Hematopoietic multipotent progenitor cell treated with erythropoietin and hydrocortisone succinate and interleukin-3 and kit ligand, for 4 days (in vitro differentiated cells): ENCODE measurements around the gene LTBR.

Experiments used
- DNase-seq: peaks from one replicate; pipeline ENCODE4 v3.0.0-alpha.2; 2015

The LTBR gene

DNA sequence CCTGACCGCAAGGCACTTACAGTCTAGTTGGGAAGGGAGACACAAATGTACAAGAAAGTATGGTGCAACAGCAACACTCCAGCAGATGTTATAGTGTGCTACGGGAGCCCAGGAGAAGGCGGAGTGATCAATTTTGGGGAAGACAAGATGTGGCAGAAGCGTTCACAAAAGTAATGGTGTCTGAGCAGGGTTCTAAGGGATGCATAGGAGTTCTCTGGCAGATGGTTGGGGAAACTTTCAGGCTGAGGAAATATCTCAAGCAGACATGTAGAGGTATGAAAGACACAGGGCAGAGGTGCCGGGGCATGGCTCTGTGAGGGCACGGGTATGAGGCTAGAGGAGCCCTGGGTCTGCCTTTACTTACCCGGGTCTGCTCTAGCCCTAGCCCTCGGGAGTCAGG, 37.0 kb upstream of the LTBR start:
- DNase-seq, result no peak

DNA sequence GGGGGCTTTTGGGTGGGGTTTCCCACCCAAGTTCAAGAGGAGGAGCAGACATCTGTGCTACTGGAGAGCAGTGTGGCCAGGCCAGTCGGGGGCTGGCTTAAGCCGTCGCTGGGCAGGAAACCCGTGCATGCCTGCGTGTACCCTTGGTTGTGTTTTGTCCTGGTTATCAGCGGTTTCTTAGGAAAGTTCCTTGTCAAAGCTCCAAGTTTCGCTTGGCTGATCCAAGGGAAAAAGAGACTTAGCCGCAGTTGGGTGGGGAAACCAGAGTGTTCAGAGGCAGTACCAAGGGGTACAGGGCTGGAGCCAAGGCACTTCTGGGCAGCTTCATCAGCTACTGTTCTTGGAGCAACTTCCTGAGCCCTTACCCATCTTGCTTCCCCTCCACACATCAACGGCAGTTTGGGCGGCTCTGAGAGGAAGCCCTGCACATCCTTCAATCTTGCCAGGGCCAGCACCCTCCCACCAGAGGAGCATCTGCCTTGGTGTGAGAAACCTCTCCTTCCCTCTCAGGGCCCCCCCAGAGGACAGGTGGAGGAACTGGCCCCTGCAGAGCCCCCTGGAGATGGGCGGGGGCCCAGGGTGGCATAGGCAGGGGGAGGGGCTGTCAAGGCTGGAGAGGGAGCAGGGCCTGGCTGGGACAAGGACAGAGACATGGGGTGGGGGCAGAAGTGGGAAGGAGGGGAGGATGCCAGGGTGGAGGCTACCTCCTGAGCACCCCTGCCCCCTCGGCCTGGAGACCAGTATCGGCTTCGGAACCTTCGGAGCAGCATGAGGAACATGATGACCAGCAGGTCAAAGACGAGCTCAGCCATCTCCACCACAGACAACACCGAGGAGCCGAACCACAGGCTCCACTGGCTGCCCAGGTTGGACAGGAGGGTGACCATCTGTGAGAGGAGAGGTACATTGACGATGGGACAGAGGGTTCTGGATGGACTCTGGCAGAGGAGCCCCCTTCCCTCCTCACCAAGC, 36.3 kb upstream of the LTBR start:
- DNase-seq, result peak; percentile 77

DNA sequence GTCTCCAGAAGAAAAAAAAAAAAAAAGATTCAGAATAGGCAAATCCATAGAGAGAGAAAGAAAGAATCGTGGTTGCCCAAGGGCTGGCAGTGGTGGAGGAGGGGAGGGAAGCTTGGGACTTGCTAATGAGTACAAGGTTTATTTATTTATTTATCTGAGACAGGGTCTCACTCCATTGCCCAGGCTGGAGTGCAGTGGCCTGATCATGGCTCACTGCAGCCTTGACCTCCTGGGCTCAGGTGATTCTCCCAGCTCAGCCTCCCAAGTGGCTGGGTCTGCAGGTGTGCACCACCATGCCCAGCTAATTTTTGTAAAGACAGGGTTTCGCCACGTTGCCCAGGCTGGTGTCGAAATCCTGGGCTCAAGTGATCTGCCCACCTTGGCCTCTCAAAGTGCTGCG, 32.3 kb upstream of the LTBR start:
- DNase-seq, result no peak

DNA sequence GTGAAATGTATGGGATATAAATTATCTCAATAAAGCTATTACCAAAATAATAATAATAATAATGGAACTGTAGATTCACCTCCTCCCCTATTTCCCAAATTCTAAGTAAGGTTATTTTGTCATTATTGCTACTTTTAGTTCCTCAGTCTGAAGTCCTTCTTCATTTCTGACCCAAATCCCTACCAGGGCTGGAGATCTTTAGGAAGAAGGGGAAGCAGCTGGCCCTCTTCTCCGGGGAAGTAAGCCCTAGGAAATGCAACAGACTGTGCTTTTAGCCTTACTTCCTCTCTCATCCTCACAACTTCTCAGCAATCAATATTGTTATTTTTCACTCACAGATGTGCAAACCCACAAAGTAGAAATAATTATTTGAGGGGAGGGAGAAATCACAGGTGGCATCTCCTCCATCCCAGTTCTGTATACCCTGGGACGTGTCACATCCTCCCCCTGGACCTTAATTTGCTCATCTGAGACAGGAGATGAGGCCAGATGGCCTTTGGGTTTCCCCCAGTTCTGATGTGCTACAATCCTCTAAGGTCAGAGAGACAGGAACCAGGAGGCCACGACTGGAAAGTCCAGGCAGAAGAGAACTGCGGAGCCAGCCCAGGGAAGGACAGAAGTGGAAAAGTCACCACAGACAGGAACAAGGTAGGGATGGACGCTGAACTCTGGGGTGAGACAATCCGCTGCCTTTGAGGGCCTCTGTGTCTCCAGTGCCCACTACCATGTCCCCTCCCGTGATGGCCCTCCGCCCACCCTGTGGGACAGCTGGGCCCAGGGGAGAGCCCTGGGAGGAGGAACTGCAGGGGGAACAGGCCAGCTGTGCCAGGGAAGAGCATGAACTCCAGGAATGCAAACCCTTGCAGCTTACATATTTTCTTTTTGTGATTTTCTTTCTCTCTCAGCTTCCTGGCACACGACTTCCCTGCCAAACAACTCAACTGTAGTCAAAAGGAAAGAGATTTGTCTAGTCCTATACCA, 31.5 kb upstream of the LTBR start:
- DNase-seq, result no peak

DNA sequence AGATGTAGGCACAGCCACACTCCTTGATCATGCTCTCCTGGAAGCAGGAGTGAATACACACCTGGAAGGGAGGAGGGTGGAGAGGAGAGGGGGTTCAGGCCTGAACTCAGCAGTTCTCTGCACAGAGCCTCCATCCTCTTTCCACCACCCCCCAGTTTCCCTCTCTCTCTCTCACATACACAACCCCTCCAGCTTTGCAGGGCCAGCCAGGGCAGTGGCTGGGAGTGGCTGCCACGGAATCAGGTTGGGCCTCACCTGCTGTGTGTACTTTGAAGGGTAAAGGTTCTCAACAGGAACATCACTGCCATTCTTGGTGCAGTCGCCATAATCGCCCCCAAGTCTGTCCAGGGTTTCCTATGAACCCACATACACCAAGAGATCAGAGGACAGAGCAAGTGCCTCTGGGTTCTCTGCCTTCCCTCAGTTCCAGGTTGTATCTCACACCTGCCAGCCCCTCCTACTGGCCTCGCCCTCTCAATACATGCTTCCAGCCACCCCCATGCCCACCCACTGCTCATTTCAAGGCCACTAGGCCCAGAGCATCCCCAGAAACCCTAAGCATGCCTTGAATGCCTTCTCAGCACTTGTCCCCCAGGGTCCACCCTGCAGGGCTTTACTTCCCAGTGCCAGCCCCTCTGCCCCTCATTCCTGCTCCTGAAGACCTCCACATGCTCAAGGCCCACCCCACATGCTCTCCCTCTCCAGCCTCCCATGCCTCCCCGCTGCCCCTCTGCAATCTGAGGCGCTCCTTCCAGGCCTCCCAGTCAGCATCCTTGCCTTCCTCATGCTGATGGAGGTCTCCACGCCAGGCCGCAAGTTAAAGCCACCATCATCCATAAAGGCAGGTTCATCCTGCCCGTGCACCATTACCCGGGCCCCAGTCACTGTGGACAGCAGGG, 29.2 kb upstream of the LTBR start:
- DNase-seq, result no peak

DNA sequence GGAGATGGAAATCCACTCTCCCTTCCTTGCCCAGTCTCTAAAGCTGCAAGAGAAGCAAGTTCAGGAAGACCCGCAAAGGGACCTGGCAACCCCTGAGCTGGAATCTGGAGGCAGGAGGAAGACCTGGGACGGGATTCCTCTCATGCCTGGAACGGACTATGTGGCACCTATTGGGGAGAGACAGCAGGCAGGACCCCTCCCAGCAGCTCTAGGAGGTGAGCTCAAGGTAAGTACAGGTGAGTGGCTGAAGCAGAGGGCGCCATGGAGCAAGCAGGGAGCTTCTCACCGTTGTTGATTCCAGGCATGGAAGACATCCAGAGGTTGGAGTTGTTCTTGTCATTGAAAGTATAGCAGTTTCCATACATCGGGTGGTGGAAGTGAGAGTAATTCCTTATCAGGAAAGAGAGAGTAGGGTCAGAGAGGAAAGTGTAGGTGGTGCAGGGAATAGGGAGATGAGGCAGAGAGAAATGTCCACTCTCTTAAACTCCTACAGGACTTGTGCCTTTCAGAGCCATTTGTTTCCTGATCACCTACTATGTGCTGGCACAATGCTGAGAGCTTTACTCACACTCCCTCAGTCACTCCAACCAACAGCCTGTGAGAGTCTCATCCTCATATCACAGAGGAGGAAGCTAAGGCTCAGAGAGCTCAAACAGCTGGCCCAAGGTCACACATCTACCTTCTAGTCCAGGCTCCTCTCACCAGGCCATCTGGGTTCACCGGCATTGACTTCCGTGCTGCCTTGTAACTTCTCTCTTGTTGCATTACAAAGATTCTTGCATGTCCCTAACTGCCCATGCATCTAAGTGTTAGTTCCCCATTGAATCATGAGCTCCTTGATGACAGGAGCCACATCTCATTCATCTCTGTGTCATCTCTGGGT, 28.2 kb upstream of the LTBR start:
- DNase-seq, result no peak

DNA sequence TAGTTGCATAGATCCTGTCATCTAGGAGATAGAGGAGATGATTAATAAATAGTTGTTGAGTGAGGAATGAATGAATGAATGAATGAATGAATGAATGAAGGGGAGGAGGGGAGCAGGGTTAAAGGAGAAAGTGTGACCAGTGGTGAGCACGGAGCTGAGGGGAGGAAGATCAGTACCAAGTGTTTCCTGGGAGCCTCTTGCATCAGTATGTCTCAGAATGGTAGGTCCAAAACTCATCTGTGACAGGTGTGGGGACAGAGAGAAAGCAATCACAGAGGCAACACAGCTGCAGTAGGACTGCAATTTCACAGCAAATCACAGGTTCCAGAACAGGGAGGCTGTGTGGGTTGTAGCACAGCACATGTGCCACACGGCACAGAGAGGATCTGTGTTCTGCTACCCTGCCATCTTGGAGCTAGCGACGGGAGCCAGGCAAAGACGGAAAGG, 27.6 kb upstream of the LTBR start:
- DNase-seq, result no peak

DNA sequence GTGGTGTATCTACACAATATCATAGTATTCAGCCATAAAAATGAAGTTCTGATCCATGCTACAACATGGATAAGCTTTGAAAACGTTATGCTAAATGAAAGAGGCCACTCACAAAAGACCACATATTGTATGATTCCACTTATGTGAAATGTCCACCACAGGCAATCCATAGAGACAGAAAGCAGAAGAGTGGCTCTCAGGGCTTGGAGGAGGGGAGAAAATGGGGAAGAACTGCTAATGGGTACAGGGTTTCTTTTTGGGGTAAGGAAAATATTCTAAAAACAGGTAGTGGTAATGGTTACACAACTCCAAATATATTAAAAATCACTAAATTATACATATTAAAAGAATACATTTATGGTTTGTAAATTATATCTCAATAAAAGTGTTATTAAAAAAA, 25.1 kb upstream of the LTBR start:
- DNase-seq, result peak; percentile 44

DNA sequence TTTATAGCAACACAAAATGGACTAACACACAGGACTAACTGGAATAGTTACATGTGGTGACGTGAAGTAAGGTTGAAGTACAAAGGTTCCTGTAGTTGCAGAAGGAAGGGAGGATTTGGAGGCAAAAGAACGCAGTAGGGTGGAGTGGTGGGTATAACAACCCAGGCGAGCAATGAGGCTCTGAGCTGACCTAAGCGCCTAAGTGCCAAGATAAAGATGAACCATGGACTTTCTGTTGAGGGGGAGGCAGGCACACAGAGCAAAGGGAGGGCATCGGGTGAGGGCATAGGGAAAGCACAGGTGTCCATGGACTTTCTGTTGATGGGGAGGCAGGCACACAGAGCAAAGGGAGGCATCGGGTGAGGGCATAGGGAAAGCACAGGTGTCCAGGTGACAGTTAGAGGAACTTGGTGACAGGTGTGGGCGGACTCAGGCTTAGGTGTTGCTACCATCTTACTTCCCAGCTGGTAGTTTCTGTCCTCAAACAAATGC, 23.8 kb upstream of the LTBR start:
- no peak for DNase-seq

DNA sequence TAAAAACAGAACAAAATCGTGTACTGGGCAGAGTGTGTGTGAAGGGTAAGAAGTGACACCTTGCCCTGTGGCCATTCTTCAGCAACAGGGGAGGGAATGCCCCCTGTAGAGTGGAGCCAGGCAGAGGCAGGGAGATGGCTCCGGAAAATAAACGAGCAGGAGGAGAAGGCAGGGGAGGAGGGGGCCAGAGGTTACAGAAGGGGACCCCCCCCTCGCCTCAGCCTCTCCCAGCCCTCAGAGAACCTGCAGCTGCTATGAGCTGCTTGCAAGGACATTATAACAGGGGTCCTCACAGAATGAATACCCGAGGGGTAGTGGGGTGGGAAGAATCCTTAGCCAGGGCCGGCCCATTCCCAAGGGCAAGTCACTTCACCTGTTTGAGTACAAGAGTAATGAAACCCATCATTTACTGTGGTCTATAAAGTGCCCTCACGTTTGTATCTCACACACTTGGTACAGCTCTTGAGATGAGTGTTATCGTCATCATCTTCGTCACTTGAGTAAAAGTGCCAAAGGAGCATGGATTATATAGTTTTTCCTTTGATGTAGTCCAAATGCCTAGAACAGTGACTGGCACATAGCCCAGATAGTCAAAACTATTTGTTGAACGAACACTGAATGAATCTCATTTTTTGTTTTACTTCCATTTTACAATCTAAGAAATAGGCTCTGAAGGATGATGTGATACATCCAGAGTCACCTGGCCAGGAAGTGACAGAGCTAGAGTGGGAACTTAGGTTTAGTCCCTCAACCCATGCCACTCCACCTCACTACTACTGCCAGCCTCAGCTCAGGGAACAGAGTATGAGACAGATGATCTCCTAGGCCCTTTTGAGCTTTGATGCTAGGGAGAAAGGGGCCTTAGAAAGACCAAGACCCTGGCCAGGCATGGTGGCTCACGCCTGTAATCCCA, 23.1 kb upstream of the LTBR start:
- DNase-seq, result no peak

DNA sequence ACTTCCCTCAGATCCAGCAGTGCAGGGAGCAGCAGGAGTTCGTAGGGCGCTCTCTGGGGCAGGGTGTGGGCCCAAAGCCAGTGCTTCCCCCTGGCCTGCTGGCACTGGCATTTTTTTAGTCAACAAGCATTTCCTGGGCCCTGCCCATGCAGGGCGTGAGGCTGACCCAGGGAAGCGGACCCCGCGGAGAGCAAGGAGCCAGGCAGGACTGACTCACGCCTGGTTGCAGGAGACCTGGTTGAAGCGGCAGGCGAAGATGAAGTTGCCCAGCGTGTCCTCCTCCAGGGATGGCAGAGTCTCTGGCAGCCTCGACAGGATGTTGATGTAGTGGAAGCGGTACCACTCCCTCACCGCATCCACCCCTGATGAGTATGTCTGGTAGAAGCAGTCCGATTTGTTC, 22.1 kb upstream of the LTBR start:
- DNase-seq, result no peak

DNA sequence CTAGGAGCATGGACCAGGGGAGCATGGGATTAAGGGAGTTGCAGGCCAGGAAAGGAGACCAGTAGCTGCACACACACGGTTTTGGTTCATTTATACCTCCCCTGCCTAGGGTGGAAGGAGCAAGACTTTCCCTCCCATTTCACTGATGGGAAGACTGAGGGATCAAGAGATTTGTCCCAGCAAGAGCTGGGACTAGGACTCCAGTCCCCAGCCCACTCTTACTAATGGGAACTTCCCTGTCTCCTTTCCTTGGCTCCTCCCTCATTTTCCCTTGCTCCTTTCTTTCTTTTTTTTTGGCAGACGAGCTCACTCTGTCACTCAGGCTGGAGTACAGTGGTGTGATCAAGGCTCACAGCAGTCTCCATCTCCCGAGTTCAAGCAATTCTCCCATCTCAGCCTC, 21.6 kb upstream of the LTBR start:
- no peak for DNase-seq

DNA sequence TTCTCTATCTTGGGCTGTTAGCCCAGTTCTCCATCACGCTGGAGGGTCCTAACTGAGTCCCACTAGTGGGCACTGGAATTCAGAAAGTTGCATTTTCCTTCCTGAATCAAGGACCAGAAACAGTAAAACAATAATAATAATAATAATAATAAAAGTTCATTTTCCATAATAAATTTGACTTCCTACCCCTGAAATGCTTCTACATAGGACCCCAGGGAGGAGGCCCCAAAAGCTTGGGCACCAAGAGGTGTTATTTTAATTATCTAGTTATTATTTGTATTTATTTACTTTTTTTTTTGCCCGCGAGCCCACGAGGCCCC, 21.0 kb upstream of the LTBR start:
- no peak for DNase-seq

DNA sequence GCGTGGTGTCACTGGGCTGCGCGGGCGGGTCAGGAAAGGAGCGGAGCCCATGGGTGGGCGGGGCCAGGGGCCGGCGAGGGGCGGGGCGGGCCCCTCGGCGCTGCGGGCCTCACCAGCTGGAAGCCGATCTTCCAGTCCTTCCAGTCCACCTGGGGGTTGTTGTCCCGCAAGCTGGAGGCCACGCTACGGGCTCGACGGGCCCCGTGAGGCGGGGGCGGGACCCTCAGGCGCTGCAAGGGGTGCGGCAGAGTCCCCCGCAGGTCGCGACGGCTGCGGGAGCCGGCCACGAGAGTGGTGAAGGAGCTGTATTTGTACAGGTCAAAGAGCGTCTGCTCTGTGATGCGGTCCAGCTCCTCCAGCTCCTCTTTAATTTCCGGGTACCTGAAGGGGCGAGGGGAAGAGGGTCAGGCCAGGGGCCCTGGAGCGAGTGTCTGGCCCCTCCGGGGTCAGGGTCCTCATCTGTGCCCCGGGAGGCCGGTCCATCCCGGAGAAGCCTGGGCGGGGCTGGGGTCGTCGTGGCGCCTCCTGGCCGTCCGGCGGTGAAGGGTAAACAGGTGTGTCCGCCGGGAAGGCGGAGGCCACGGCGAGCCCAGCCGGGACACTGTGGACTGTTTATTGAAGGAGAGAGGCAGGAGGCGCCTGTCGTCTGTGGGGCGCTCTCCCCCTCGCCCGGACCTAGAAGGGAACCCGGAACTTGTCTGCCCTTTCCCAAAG, 20.5 kb upstream of the LTBR start:
- peak; percentile 87 for DNase-seq

DNA sequence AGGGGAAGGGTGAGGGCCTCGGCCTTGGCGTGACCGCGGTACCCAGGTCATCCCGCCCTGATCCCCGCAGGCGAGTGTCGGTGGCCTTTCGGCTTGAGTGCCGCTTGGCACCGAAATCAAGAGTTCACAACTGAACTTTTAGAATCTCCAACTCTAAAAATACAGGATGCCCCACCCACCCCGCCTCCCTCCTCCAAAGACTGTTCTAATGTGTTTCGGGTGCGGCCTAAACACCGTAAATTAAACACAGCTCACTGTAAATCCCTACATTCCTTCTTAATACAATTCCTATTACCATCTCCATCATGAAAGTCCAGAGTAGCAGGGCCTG, 20.0 kb upstream of the LTBR start:
- DNase-seq, result peak; percentile 59

DNA sequence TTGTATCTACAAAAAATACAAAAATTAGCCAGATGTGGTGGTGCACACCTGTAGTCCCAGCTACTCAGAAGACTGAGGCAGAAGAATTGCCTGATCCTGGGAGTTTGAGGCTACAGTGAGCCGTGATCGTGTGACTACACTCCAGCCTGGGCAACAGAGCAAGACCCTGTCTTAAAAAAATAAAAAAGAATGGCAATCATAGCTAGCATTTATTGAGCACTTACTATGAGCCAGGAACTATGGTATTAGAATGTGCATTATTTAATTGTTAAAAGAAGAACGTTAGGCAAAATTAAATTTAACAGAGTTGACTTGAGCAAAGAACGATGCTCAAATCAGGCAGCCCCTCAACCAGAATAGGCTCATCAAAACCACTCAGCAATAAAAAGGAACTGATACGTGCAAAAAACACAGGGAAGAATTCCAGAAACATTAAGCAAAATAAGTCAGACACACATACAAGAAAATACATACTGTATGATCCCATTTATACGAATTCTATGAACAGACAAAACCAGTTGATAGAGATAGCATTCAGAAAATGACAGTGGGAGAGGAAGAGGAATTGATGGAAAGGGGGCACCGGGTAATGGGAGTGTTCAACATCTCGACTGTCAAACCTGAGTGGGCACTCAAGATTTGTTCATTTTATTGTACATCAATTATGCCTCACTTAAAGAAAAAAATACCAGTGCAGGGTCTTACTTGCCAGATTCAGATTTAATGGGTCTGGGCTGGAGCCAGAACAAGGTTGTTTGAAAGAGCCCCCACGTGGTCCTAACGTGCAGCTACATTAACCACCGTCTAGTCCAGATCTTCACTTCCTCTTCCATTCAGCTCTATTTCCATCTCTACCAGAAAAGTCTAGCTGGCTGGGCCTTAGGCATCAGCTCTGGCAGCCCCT, 16.6 kb upstream of the LTBR start:
- DNase-seq, result peak; percentile 88

DNA sequence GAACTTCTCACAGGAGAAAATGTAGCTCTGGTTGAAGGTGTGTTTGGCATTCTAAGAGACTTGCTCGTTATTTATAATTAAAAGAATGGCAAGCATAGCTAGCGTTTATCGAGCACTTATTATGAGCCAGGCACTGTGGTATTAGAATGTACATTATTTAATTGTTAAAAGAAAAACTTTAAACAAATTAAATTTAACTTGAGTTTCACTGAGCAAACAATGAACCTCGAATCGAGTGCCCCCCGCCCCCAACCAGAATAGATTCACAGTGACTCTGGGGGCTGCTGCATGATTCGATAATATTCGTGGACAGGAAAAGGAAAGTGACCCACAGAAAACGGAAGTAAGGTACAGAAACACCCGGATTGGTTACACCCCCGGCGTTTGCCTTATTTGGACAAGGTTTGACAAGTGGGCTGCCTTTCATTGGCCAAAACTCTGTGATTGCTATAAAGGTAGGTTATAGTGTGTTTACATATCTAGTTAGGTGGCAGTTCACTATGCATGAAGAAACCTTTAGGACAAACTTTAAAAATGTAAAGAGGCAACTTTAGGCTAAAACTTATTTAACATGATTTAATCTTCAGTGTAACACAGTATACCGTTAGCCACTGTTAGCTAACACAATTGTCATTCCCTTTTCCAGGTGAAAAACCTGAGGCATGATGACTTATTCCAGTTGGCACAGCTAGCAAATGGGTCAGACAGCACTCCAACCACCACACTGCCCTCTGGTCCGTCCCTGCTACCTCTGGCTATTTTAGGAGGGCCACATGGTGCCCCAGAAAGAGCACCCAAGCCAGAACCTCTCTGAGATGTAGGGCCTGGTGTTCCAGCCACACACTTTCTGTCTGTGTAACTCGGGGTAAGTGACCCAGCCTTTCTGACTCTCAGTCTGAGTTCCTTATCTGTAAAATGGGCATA, 15.7 kb upstream of the LTBR start:
- peak; percentile 86 for DNase-seq
